ENCODE data around the gene CHRNA4.

The CHRNA4 gene

DNA sequence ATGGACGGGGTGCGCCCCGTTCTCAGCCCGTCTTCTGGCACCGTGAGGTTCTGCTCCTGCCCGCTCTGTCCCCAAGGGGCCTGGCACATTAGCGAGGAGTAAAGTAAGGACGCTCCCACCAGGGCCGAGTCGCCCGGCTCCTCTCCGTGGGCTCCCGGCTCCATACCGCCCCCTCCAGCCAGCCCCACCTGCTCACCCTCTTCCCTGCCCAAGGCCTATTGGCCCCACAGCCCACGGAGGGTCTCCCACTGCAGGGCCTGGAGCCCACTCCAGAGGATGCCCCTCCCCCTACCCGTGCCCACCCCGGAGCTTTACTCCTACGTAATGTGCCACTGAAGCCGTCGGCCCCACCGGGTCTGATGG lies 47.5 kb upstream of the CHRNA4 start:
- H3K36me3 ChIP-seq (ENCODE audit: insufficient read depth, low read length) = no peaks in the 10 kb centered on the region
- no peak overlapping the region for H3K4me2 ChIP-seq (ENCODE audit: insufficient read depth, low read length)
- H3K27me3 ChIP-seq (ENCODE audit: insufficient read depth, low read length, poor library complexity) = no peaks in the 10 kb centered on the region

DNA sequence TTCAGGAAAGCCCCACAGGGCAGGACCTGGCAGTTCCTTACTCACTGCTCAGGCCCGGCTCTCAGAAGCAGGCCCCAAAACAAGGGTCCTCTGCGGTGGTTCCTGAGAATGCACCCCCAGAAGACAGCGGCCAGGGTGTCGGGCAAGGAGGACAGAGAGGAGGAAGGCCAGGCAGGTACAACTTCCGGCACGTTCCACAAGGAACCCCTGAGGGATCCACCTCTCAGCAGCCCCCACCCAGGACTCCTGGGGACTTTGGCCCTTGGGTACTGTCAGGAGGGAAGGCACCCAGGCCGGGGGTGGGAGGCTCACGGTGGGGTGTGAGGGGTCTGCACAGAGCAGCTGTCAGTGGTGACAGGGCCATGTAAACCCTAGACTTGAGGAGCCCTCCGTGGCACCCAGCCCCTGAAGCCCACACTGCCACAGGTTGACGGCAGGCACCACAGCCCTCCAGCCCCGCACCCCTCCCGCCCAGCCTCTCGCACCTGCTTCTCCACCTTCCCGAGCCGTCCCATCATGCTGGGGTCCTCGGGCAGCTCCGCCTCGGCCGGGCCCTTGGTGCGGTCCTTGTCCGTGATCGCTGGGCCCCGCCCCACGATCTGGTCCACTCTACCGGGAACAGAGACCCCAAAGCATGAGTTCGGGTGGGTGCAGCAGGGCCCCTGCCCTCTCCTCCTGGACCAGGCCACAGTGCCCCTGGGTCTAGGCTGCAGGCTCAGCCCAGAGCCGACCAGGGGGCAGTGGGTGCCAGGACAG lies 47.0 kb upstream of the CHRNA4 start:
- DNase-seq (no peak), ATAC-seq (ENCODE audit: insufficient read depth, low read depth) (no peak)
- Histone ChIP-seq H3K4me3 (ENCODE audit: low read depth in 1 of 2, low read length in 2 of 2) (no peak overlapping the region), H3K27ac (ENCODE audit: low read length) (no peak overlapping the region), H3K4me1 (ENCODE audit: insufficient read depth, low read length) (no peaks in the 10 kb centered on the region), H4K20me1 (ENCODE audit: insufficient read depth, low read length) (peaks cover 31% of the 10 kb centered on the region), H3K9me3 (ENCODE audit: insufficient read depth, low read length, severe bottlenecking) (no peaks in the 10 kb centered on the region), H3K9ac (ENCODE audit: low read depth, low read length) (no peak overlapping the region), H3K4me2 (ENCODE audit: insufficient read depth, low read length) (no peak overlapping the region), H2AFZ (ENCODE audit: low read depth, low read length) (no peak overlapping the region), H3K79me2 (ENCODE audit: insufficient read depth, low read length) (no peaks in the 10 kb centered on the region), H3K27me3 (ENCODE audit: insufficient read depth, low read length, poor library complexity) (no peaks in the 10 kb centered on the region), H3K36me3 (ENCODE audit: insufficient read depth, low read length) (no peaks in the 10 kb centered on the region)
- no peak for TF ChIP-seq EZH2 (IDR thresholded peaks at IDR 0.05; ENCODE audit: borderline replicate concordance, low read depth, low read length, severe bottlenecking)
- TF ChIP-seq, protein P1, sequence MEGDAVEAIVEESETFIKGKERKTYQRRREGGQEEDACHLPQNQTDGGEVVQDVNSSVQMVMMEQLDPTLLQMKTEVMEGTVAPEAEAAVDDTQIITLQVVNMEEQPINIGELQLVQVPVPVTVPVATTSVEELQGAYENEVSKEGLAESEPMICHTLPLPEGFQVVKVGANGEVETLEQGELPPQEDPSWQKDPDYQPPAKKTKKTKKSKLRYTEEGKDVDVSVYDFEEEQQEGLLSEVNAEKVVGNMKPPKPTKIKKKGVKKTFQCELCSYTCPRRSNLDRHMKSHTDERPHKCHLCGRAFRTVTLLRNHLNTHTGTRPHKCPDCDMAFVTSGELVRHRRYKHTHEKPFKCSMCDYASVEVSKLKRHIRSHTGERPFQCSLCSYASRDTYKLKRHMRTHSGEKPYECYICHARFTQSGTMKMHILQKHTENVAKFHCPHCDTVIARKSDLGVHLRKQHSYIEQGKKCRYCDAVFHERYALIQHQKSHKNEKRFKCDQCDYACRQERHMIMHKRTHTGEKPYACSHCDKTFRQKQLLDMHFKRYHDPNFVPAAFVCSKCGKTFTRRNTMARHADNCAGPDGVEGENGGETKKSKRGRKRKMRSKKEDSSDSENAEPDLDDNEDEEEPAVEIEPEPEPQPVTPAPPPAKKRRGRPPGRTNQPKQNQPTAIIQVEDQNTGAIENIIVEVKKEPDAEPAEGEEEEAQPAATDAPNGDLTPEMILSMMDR (IDR thresholded peaks at IDR 0.05; ENCODE audit: borderline replicate concordance, extremely low read depth, low read length, poor library complexity, severe bottlenecking) = no peak

More for the DNA sequence above, 47.5 kb upstream of the CHRNA4 start:
- DNase-seq (no peak), ATAC-seq (ENCODE audit: insufficient read depth, low read depth) (no peak)
- no peaks in the 10 kb centered on the region for H3K9me3 ChIP-seq (ENCODE audit: insufficient read depth, low read length, severe bottlenecking)
- peaks cover 26% of the 10 kb centered on the region for H4K20me1 ChIP-seq (ENCODE audit: insufficient read depth, low read length)
- no peak overlapping the region for H3K27ac ChIP-seq (ENCODE audit: low read length)
- H3K9ac ChIP-seq (ENCODE audit: low read depth, low read length) = no peak overlapping the region
- no peaks in the 10 kb centered on the region for H3K4me1 ChIP-seq (ENCODE audit: insufficient read depth, low read length)
- H2AFZ ChIP-seq (ENCODE audit: low read depth, low read length) = no peak overlapping the region
- no peaks in the 10 kb centered on the region for H3K79me2 ChIP-seq (ENCODE audit: insufficient read depth, low read length)
- H3K4me3 ChIP-seq (ENCODE audit: low read depth in 1 of 2, low read length in 2 of 2) = no peak overlapping the region
- no peak for TF ChIP-seq EZH2 (IDR thresholded peaks at IDR 0.05; ENCODE audit: borderline replicate concordance, low read depth, low read length, severe bottlenecking)
- TF ChIP-seq, protein P1 (IDR thresholded peaks at IDR 0.05; ENCODE audit: borderline replicate concordance, extremely low read depth, low read length, poor library complexity, severe bottlenecking) = no peak

DNA sequence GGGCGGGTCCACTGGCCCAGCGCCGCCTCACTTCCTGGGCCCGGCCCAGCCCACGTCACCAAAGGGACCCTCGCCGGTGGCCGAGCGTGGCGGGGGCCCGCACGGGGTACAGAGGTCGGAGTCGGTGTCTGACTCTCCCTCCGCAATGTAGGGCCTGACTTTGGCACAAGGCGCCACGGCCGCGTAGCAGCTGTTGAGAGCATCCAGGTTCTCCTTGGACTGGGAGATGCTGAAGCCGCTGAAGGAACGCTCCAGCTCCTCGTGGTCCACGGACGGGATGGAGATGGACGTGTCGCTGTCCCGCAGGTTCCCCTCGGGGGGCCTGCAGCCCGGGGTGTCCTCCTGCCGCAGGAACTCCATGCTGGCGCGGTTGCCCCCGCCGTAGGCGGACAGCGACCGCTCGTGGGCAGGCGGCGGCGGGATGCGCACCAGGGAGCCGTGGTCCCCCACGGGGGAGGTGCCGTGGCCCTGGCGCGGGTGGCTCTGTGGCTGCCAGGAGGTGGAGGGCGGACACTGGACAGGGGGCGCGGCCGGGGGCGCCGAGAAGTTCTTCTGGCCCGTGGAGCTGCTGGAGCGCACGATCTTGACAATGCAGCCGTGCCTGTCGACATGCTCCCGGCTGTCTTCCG lies 45.6 kb upstream of the CHRNA4 start:
- H3K4me3 ChIP-seq (ENCODE audit: low read depth in 1 of 2, low read length in 2 of 2) = no peak overlapping the region

More for the DNA sequence above, 45.6 kb upstream of the CHRNA4 start:
- Histone ChIP-seq H3K4me2 (ENCODE audit: insufficient read depth, low read length) (no peak overlapping the region), H3K9ac (ENCODE audit: low read depth, low read length) (no peak overlapping the region), H3K9me3 (ENCODE audit: insufficient read depth, low read length, severe bottlenecking) (no peaks in the 10 kb centered on the region), H3K79me2 (ENCODE audit: insufficient read depth, low read length) (no peaks in the 10 kb centered on the region), H2AFZ (ENCODE audit: low read depth, low read length) (no peak overlapping the region), H4K20me1 (ENCODE audit: insufficient read depth, low read length) (peaks cover 31% of the 10 kb centered on the region), H3K27ac (ENCODE audit: low read length) (no peak overlapping the region), H3K36me3 (ENCODE audit: insufficient read depth, low read length) (no peaks in the 10 kb centered on the region), H3K4me1 (ENCODE audit: insufficient read depth, low read length) (no peaks in the 10 kb centered on the region), H3K27me3 (ENCODE audit: insufficient read depth, low read length, poor library complexity) (no peaks in the 10 kb centered on the region)
- TF ChIP-seq EZH2 (IDR thresholded peaks at IDR 0.05; ENCODE audit: borderline replicate concordance, low read depth, low read length, severe bottlenecking) = no peak
- TF ChIP-seq, protein P1 (IDR thresholded peaks at IDR 0.05; ENCODE audit: borderline replicate concordance, extremely low read depth, low read length, poor library complexity, severe bottlenecking) = no peak
- ATAC-seq (ENCODE audit: insufficient read depth, low read depth) = no peak
- DNase-seq = no peak
